ENCODE data around the gene IL15RA. TPM values are rescaled to one million over a fixed set of nuclear protein-coding genes. Genes with fewer than 3 reads are reported as not detected.
A peak's percentile ranks its signal among the peaks of the same experiment; 100 is the strongest.

Gene IL15RA
- total and polyA plus RNA-seq, 10 of the 15 experiments (the other 5 are each of a cell fraction or from before 2014, with no cell fraction given): 2.0 to 14.8 (median 12.1) TPM

DNA sequence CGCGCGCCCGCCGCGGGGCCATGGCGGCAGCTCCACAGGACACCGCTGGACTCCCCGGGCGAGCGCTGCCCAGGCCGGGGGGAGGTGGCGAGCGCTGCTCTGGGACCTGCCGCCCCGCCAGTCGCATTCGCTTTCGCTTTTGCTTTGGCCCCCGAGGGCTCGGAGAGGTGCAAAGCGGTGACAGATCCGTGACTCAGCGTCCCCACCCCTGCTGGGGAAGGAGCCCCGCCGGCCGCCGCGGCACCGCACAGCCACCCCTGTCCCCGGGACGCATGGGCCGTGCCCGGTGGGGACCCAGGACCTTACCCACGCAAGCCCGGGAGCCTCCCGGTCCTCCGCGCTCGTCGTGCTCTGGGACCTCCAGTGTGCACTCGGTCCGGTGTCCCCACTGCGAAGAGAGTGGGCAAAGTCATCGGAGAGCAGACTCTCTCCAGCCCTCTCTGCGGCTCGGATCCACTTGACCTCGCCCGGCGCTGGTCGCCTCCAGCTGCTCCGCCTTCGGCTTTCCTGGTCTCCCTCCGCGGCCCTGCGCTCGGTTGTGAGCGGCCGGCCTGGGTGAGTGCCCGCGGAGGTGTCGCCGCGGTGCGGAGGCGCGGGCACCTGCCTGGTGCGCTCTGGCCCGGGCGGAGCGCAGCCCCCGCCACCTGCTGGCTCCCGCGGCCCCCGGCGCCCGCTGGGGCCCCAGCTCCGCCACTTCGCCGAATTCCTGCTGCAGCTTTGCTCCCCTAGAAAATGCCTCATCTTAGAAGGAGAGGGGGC is at the start of gene IL15RA (continued):
- TF ChIP-seq ASH2L (IDR thresholded peaks at IDR 0.05; ENCODE audit: borderline replicate concordance, low read depth) (peak; percentile 99), PML (IDR thresholded peaks at IDR 0.05; ENCODE audit: low read length) (no peak; the same call in 1 of the 2 replicates), POLR2AphosphoS5 (IDR thresholded peaks at IDR 0.05; ENCODE audit: low read length) (0 out of 2 replicates have a peak, but pooled peaks have one; percentile 38), CHD1 (IDR thresholded peaks at IDR 0.05; ENCODE audit: low read depth, low read length) (no peak), MXI1 (IDR thresholded peaks at IDR 0.05; ENCODE audit: low read depth, low read length) (0 out of 2 replicates have a peak, but pooled peaks have one; percentile 57), CHD4 (IDR thresholded peaks at IDR 0.05) (no peak), BMI1 (IDR thresholded peaks at IDR 0.05; ENCODE audit: borderline replicate concordance) (no peak), ZZZ3 (IDR thresholded peaks at IDR 0.05; ENCODE audit: control insufficient read depth, insufficient read length, low read depth) (no peak), TBL1XR1 (IDR thresholded peaks at IDR 0.05; ENCODE audit: low read depth, low read length) (no peak), HDAC6 (IDR thresholded peaks at IDR 0.05; ENCODE audit: unreplicated experiment) (peak; percentile 89), POLR2A (IDR thresholded peaks at IDR 0.05; ENCODE audit: low read depth, low read length) (peak; percentile 65), STAT3 (IDR thresholded peaks at IDR 0.05; ENCODE audit: low read depth, low read length) (no peak)
- TF ChIP-seq, protein P1, sequence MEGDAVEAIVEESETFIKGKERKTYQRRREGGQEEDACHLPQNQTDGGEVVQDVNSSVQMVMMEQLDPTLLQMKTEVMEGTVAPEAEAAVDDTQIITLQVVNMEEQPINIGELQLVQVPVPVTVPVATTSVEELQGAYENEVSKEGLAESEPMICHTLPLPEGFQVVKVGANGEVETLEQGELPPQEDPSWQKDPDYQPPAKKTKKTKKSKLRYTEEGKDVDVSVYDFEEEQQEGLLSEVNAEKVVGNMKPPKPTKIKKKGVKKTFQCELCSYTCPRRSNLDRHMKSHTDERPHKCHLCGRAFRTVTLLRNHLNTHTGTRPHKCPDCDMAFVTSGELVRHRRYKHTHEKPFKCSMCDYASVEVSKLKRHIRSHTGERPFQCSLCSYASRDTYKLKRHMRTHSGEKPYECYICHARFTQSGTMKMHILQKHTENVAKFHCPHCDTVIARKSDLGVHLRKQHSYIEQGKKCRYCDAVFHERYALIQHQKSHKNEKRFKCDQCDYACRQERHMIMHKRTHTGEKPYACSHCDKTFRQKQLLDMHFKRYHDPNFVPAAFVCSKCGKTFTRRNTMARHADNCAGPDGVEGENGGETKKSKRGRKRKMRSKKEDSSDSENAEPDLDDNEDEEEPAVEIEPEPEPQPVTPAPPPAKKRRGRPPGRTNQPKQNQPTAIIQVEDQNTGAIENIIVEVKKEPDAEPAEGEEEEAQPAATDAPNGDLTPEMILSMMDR (IDR thresholded peaks at IDR 0.05 in 2 of 3, conservative IDR thresholded peaks at IDR 0.05 in 1 of 3; ENCODE audit: control insufficient read depth in 2 of 3, extremely low read depth in 1 of 3, insufficient read depth in 1 of 3, low read depth in 3 of 3, low read length in 3 of 3): peak; percentile 22 to 54 (median 30); a peak in 5 of 6 replicates
- TF ChIP-seq, protein P2, sequence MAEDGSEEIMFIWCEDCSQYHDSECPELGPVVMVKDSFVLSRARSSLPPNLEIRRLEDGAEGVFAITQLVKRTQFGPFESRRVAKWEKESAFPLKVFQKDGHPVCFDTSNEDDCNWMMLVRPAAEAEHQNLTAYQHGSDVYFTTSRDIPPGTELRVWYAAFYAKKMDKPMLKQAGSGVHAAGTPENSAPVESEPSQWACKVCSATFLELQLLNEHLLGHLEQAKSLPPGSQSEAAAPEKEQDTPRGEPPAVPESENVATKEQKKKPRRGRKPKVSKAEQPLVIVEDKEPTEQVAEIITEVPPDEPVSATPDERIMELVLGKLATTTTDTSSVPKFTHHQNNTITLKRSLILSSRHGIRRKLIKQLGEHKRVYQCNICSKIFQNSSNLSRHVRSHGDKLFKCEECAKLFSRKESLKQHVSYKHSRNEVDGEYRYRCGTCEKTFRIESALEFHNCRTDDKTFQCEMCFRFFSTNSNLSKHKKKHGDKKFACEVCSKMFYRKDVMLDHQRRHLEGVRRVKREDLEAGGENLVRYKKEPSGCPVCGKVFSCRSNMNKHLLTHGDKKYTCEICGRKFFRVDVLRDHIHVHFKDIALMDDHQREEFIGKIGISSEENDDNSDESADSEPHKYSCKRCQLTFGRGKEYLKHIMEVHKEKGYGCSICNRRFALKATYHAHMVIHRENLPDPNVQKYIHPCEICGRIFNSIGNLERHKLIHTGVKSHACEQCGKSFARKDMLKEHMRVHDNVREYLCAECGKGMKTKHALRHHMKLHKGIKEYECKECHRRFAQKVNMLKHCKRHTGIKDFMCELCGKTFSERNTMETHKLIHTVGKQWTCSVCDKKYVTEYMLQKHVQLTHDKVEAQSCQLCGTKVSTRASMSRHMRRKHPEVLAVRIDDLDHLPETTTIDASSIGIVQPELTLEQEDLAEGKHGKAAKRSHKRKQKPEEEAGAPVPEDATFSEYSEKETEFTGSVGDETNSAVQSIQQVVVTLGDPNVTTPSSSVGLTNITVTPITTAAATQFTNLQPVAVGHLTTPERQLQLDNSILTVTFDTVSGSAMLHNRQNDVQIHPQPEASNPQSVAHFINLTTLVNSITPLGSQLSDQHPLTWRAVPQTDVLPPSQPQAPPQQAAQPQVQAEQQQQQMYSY (CRISPR knock-in tag; IDR thresholded peaks at IDR 0.05): no peak
- TF ChIP-seq, protein P3, sequence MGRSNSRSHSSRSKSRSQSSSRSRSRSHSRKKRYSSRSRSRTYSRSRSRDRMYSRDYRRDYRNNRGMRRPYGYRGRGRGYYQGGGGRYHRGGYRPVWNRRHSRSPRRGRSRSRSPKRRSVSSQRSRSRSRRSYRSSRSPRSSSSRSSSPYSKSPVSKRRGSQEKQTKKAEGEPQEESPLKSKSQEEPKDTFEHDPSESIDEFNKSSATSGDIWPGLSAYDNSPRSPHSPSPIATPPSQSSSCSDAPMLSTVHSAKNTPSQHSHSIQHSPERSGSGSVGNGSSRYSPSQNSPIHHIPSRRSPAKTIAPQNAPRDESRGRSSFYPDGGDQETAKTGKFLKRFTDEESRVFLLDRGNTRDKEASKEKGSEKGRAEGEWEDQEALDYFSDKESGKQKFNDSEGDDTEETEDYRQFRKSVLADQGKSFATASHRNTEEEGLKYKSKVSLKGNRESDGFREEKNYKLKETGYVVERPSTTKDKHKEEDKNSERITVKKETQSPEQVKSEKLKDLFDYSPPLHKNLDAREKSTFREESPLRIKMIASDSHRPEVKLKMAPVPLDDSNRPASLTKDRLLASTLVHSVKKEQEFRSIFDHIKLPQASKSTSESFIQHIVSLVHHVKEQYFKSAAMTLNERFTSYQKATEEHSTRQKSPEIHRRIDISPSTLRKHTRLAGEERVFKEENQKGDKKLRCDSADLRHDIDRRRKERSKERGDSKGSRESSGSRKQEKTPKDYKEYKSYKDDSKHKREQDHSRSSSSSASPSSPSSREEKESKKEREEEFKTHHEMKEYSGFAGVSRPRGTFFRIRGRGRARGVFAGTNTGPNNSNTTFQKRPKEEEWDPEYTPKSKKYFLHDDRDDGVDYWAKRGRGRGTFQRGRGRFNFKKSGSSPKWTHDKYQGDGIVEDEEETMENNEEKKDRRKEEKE (IDR thresholded peaks at IDR 0.05): no peak
- TF ChIP-seq, protein P4, sequence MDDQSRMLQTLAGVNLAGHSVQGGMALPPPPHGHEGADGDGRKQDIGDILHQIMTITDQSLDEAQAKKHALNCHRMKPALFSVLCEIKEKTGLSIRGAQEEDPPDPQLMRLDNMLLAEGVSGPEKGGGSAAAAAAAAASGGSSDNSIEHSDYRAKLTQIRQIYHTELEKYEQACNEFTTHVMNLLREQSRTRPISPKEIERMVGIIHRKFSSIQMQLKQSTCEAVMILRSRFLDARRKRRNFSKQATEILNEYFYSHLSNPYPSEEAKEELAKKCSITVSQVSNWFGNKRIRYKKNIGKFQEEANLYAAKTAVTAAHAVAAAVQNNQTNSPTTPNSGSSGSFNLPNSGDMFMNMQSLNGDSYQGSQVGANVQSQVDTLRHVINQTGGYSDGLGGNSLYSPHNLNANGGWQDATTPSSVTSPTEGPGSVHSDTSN (IDR thresholded peaks at IDR 0.05; ENCODE audit: insufficient replicate concordance, low read depth, low read length): no peak
- TF ChIP-seq, protein P5, sequence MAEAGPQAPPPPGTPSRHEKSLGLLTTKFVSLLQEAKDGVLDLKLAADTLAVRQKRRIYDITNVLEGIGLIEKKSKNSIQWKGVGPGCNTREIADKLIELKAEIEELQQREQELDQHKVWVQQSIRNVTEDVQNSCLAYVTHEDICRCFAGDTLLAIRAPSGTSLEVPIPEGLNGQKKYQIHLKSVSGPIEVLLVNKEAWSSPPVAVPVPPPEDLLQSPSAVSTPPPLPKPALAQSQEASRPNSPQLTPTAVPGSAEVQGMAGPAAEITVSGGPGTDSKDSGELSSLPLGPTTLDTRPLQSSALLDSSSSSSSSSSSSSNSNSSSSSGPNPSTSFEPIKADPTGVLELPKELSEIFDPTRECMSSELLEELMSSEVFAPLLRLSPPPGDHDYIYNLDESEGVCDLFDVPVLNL (IDR thresholded peaks at IDR 0.05; ENCODE audit: low read depth, low read length): no peak
- TF ChIP-seq, protein P6, sequence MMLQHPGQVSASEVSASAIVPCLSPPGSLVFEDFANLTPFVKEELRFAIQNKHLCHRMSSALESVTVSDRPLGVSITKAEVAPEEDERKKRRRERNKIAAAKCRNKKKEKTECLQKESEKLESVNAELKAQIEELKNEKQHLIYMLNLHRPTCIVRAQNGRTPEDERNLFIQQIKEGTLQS (IDR thresholded peaks at IDR 0.05; ENCODE audit: borderline replicate concordance, extremely low read depth, low read depth, low read length): no peak

Measured in GM12878 (cell line).